ENCODE results near the gene MMAB. TPM values are rescaled to one million over a fixed set of nuclear protein-coding genes. Genes with fewer than 3 reads are reported as not detected.

MMAB gene
- total RNA-seq, 1 experiment from 2014 or later: 24.3 TPM

- Histone ChIP-seq H3K23ac (ENCODE audit: insufficient read length, low read depth, low read length) (no peak overlapping the region), H3K4ac (ENCODE audit: low read depth, low read length) (no peak overlapping the region), H3K27ac (ENCODE audit: insufficient read length, low read depth, low read length) (no peak overlapping the region), H3K9ac (ENCODE audit: extremely low read depth, insufficient read length, low read length) (no peak overlapping the region), H2AK5ac (ENCODE audit: insufficient read length, low read length) (no peak overlapping the region), H2BK15ac (ENCODE audit: low read depth, low read length) (no peak overlapping the region), H3K79me2 (ENCODE audit: insufficient read depth, low read length) (no peaks in the 10 kb centered on the region), H3K23me2 (ENCODE audit: insufficient read length, low read depth, low read length, poor library complexity, severe bottlenecking) (no peaks in the 10 kb centered on the region), H2BK20ac (ENCODE audit: low read depth, low read length, poor library complexity, severe bottlenecking) (no peak overlapping the region), H3T11ph (ENCODE audit: low read length) (no peak overlapping the region), H2BK12ac (ENCODE audit: insufficient read length, low read depth, low read length) (no peak overlapping the region), H3K27me3 (ENCODE audit: insufficient read depth, low read length) (no peaks in the 10 kb centered on the region), H2BK5ac (ENCODE audit: insufficient read length, low read length) (no peak overlapping the region), H3K4me2 (ENCODE audit: insufficient read depth, insufficient read length, low read length) (no peak overlapping the region), H4K91ac (ENCODE audit: insufficient read length, low read depth, low read length) (no peak overlapping the region), H3K14ac (ENCODE audit: insufficient read depth, low read length) (no peak overlapping the region), H2BK120ac (ENCODE audit: low read depth, low read length, poor library complexity, severe bottlenecking) (no peak overlapping the region), H4K5ac (ENCODE audit: insufficient read length, low read depth, low read length) (no peak overlapping the region), H3K79me1 (ENCODE audit: insufficient read depth, low read depth, low read length, poor library complexity, severe bottlenecking) (no peaks in the 10 kb centered on the region), H3K4me1 (ENCODE audit: insufficient read depth, low read length) (no peaks in the 10 kb centered on the region), H4K8ac (replicated peaks; ENCODE audit: insufficient read length, low read depth, low read length) (no peak overlapping the region), H3K9me3 (ENCODE audit: control insufficient read depth, low read depth, low read length) (no peaks in the 10 kb centered on the region), H4K20me1 (ENCODE audit: control insufficient read depth, insufficient read depth, insufficient read length) (no peaks in the 10 kb centered on the region), H3K56ac (ENCODE audit: insufficient read length, low read depth, low read length) (no peak overlapping the region), H2AFZ (ENCODE audit: low read length) (no peak overlapping the region), H3K18ac (ENCODE audit: insufficient read length, low read depth, low read length) (no peak overlapping the region)
- H3K4me3 Mint-ChIP-seq: no peak overlapping the region
- no peaks in the 10 kb centered on the region; a peak in 1 of 7 replicates for H3K36me3 Mint-ChIP-seq (ENCODE audit: insufficient read depth in 1 of 3, low read depth in 3 of 3)
- H3K27ac Mint-ChIP-seq: no peak overlapping the region
- TF ChIP-seq CTCF (conservative IDR thresholded peaks at IDR 0.05): no peak
- no peaks in the 10 kb centered on the region for H3K9me3 Mint-ChIP-seq
- no CpG with 5 or more reads among the region's 3 CpGs for WGBS (ENCODE audit: extremely low coverage, insufficient read length, low lambda C conversion rate)
- peaks cover 2% of the 10 kb centered on the region for H3K27me3 Mint-ChIP-seq (ENCODE audit: low read depth)
- peaks cover 6 to 27% of the 10 kb centered on the region in 2 experiments for H3K4me1 Mint-ChIP-seq
- no peak for DNase-seq
These were observed 35.5 kb upstream of the MMAB start for GRCh38 chr12:109608793-109609192.
